Neural progenitor cell (in vitro differentiated cells): ENCODE results near the gene GDPD5. TPM values are rescaled to one million over a fixed set of nuclear protein-coding genes. Genes with fewer than 3 reads are reported as not detected.

ENCODE experiments used
- DNase-seq: peaks from one replicate; pipeline ENCODE4 v3.0.0-alpha.2; 2016; ENCODE audit warnings: low spot score
- H2AFZ ChIP-seq: fragments of 200-600 bp; sonication (generic); replicated peaks from 2 replicates; pipeline ENCODE4 v1.6.1; 2016; ENCODE audit warnings: antibody characterized with exemption
- H3F3A ChIP-seq: fragments of 200-600 bp; sonication (generic); 2 replicates; pipeline ENCODE4 v1.6.1; 2016; ENCODE audit warnings: antibody characterized with exemption, low read depth
- H3K27ac ChIP-seq: fragments of 200-600 bp; sonication (generic); 2 replicates; pipeline ENCODE4 v1.5.1; 2016; ENCODE audit warnings: mild to moderate bottlenecking
- H3K27me3 ChIP-seq: fragments of 200-600 bp; sonication (generic); 2 replicates; pipeline ENCODE4 v1.6.1; 2016; ENCODE audit warnings: mild to moderate bottlenecking, moderate library complexity
- H3K36me3 ChIP-seq: fragments of 200-600 bp; sonication (generic); 2 replicates; pipeline ENCODE4 v1.5.1; 2016
- H3K4me1 ChIP-seq: fragments of 200-600 bp; sonication (generic); 2 replicates; pipeline ENCODE4 v1.6.1; 2016; ENCODE audit warnings: mixed run types
- H3K4me2 ChIP-seq: fragments of 200-600 bp; sonication (generic); 2 replicates; pipeline ENCODE4 v1.6.1; 2016
- H3K4me3 ChIP-seq: fragments of 200-600 bp; sonication (generic); 2 replicates; pipeline ENCODE4 v1.5.1; 2016
- H3K79me2 ChIP-seq: fragments of 200-600 bp; sonication (generic); 2 replicates; pipeline ENCODE4 v1.6.1; 2016; ENCODE audit warnings: low read depth
- H3K9ac ChIP-seq: fragments of 200-600 bp; sonication (generic); 2 replicates; pipeline ENCODE4 v1.6.1; 2016
- H3K9me3 ChIP-seq: fragments of 200-600 bp; sonication (generic); 2 replicates; pipeline ENCODE4 v1.5.1; 2016; ENCODE audit warnings: low read depth
- H4K20me1 ChIP-seq: fragments of 200-600 bp; sonication (generic); 2 replicates; pipeline ENCODE4 v1.6.1; 2016; ENCODE audit warnings: low read depth
- H3K27ac Mint-ChIP-seq: 3 replicates; pipeline ENCODE4 v1.8.0; 2021; ENCODE audit warnings: mixed read lengths
- H3K27me3 Mint-ChIP-seq: 2 replicates; pipeline ENCODE4 v1.8.0; 2022; ENCODE audit warnings: low read depth, mild to moderate bottlenecking, inconsistent platforms, moderate library complexity, mixed read lengths; ENCODE audit not compliant: insufficient read depth
- H3K36me3 Mint-ChIP-seq: 3 replicates; pipeline ENCODE4 v1.8.0; 2021; ENCODE audit warnings: mixed read lengths
- H3K4me1 Mint-ChIP-seq: 3 replicates; pipeline ENCODE4 v1.8.0; 2021; ENCODE audit warnings: mixed read lengths
- H3K4me3 Mint-ChIP-seq: 3 replicates; pipeline ENCODE4 v1.8.0; 2021; ENCODE audit warnings: mild to moderate bottlenecking, moderate library complexity, mixed read lengths
- H3K9me3 Mint-ChIP-seq: 3 replicates; pipeline ENCODE4 v1.8.0; 2020; ENCODE audit warnings: mixed read lengths
- EZH2 ChIP-seq: fragments of 200-600 bp; sonication (generic); IDR thresholded peaks from 2 replicates; pipeline ENCODE4 v1.6.1; 2017; ENCODE audit warnings: antibody characterized with exemption, mild to moderate bottlenecking, moderate library complexity
- EZH2phosphoT487 ChIP-seq: fragments of 200-600 bp; sonication (generic); IDR thresholded peaks from 2 replicates; pipeline ENCODE4 v1.6.1; 2017; ENCODE audit warnings: antibody characterized with exemption
- total RNA-seq: library from RNA; depleted of rRNA; stranded (reverse); fragments of >200 nt; gene quantifications from 2 replicates; pipeline ENCODE4 v1.2.3, GENCODE V29; 2015; ENCODE audit warnings: low replicate concordance
- TF ChIP-seq, protein P1 (sequence below): fragments of 200-600 bp; sonication (generic); IDR thresholded peaks from 2 replicates; pipeline ENCODE4 v1.5.1; 2017; ENCODE audit warnings: antibody characterized with exemption, mild to moderate bottlenecking

The GDPD5 gene
- total RNA-seq, 1 donor from 2014 or later, result 11.3 TPM

DNA sequence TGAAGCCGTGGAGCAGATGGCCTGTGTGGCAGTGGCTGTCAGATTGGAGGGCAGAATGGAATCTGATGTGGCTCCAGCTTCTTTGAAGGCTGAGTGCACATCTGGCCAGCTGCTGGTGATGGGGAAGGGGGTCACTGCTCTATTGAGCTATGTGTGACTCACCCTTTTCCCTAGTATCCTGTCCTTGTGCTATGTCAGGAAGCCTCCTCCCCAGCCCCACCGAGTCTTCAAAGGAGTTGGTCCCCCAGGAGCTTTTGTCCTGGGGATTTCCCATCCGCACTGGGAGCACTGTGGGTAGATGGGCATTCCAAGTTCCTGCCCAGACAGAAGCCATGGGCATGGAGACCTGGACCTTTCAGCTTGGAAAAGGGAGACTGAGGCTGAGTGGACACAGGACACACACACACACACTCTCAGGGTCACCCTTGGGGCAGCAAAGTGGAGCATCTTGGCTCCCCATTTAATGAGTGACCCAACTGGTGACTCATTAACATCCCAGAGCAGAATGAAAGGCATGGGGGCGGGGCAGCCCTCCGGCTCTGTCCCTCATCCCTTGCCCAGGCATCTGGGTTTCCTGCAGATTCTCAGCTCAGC is 39.6 kb upstream of the GDPD5 start:
- no peak for TF ChIP-seq EZH2phosphoT487
- TF ChIP-seq EZH2, result no peak
- TF ChIP-seq, protein P1, sequence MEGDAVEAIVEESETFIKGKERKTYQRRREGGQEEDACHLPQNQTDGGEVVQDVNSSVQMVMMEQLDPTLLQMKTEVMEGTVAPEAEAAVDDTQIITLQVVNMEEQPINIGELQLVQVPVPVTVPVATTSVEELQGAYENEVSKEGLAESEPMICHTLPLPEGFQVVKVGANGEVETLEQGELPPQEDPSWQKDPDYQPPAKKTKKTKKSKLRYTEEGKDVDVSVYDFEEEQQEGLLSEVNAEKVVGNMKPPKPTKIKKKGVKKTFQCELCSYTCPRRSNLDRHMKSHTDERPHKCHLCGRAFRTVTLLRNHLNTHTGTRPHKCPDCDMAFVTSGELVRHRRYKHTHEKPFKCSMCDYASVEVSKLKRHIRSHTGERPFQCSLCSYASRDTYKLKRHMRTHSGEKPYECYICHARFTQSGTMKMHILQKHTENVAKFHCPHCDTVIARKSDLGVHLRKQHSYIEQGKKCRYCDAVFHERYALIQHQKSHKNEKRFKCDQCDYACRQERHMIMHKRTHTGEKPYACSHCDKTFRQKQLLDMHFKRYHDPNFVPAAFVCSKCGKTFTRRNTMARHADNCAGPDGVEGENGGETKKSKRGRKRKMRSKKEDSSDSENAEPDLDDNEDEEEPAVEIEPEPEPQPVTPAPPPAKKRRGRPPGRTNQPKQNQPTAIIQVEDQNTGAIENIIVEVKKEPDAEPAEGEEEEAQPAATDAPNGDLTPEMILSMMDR, result no peak
- Histone ChIP-seq H3K36me3 (no peaks in the 10 kb centered on the region), H2AFZ (no peak overlapping the region), H3F3A (peaks cover 41% of the 10 kb centered on the region), H3K4me3 (no peak overlapping the region), H3K27ac (no peak overlapping the region), H3K27me3 (no peaks in the 10 kb centered on the region), H3K9me3 (no peaks in the 10 kb centered on the region), H3K4me2 (peak overlapping the region; percentile 94), H3K9ac (no peak overlapping the region), H3K4me1 (peaks cover 33% of the 10 kb centered on the region), H4K20me1 (peaks cover 46% of the 10 kb centered on the region), H3K79me2 (peaks cover 81% of the 10 kb centered on the region)
- H3K27me3 Mint-ChIP-seq, result peaks cover 6% of the 10 kb centered on the region
- DNase-seq, result no peak
- H3K4me1 Mint-ChIP-seq, result peaks cover 46% of the 10 kb centered on the region
- H3K9me3 Mint-ChIP-seq, result no peaks in the 10 kb centered on the region
- H3K4me3 Mint-ChIP-seq, result peak overlapping the region; percentile 46
- H3K36me3 Mint-ChIP-seq, result peaks cover 19% of the 10 kb centered on the region
- peak overlapping the region; percentile 67 for H3K27ac Mint-ChIP-seq

DNA sequence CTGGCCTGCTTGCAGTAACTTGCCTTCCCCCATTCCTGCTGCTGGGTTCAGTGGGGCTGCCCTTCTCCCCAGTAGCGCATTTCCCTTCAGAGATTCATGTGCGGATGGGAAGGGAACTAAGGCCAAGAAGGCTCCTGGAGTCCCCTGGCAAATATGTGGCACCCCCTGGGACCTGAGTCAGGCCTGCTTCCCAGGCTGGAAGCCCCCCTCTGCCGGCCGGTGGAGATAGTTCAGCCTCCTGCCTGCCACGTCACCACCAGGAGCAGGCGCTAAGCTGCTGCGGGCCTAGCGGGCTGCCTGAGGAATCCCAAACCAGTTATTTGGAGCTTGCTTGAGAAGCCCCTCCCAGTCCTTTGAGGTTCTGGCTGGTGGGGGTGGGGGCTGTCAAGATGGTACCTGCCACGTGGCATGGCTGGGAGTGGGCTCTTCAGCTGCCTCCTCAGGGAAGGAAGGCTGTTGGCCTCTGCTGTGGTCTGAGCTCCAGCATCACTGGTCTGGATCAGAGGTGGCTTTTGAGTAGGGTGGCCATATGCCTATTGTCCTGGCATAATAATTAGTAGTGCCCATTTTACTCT is 38.3 kb upstream of the GDPD5 start:
- peaks cover 59% of the 10 kb centered on the region for H3K4me1 Mint-ChIP-seq
- no peaks in the 10 kb centered on the region for H3K27me3 ChIP-seq
- TF ChIP-seq EZH2phosphoT487 (no peak), EZH2 (no peak)
- TF ChIP-seq, protein P1, result peak; percentile 62
- no peak overlapping the region for H2AFZ ChIP-seq
- H3K4me1 ChIP-seq, result peaks cover 44% of the 10 kb centered on the region
- peaks cover 50% of the 10 kb centered on the region for H3F3A ChIP-seq
- H3K36me3 Mint-ChIP-seq, result peaks cover 16% of the 10 kb centered on the region
- H3K4me2 ChIP-seq, result peak overlapping the region; percentile 94
- peak overlapping the region; percentile 85 for H3K9ac ChIP-seq
- peak overlapping the region; percentile 99 for H3K27ac Mint-ChIP-seq
- peak overlapping the region; percentile 94 for H3K27ac ChIP-seq
- peaks cover 46% of the 10 kb centered on the region for H4K20me1 ChIP-seq
- H3K4me3 Mint-ChIP-seq, result peak overlapping the region; percentile 95
- H3K9me3 ChIP-seq, result no peaks in the 10 kb centered on the region
- H3K36me3 ChIP-seq, result no peaks in the 10 kb centered on the region
- peak; percentile 91 for DNase-seq
- H3K27me3 Mint-ChIP-seq, result peaks cover 6% of the 10 kb centered on the region
- peak overlapping the region; percentile 77 for H3K4me3 ChIP-seq
- H3K9me3 Mint-ChIP-seq, result no peaks in the 10 kb centered on the region
- peaks cover 70% of the 10 kb centered on the region for H3K79me2 ChIP-seq

DNA sequence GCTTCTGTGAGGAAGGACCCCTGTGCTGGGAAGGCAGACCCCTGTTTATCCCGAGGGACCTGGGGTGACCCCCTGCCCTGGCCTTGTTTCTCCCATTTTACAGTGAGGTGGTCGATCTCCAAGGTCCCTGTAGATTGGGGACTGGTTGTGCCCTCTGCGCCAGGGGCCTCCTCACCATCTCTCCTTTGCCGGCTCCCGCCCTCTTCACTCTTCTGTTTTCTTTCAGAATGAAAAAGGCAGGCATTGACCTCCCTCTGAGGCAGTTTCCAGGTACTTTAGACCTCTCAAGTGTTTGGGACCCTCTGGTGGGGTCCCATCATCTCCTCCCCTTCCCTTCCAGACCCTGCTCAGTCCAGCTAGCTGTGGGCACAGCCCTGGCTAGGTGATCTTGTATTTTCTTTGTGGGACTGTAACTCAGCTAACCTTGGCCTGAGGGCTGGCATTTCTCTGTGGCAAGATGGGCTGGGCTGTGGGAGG is 37.8 kb upstream of the GDPD5 start:
- Mint-ChIP-seq H3K9me3 (no peaks in the 10 kb centered on the region), H3K27ac (peak overlapping the region; percentile 99), H3K27me3 (peaks cover 9% of the 10 kb centered on the region), H3K4me3 (peak overlapping the region; percentile 95), H3K4me1 (peaks cover 63% of the 10 kb centered on the region), H3K36me3 (peaks cover 11% of the 10 kb centered on the region)
- Histone ChIP-seq H3K4me1 (peaks cover 46% of the 10 kb centered on the region), H2AFZ (no peak overlapping the region), H3K4me2 (peak overlapping the region; percentile 94), H3F3A (peaks cover 56% of the 10 kb centered on the region), H3K9me3 (no peaks in the 10 kb centered on the region), H3K27ac (peak overlapping the region; percentile 94), H3K79me2 (peaks cover 65% of the 10 kb centered on the region), H3K36me3 (no peaks in the 10 kb centered on the region), H3K4me3 (peak overlapping the region; percentile 77), H3K9ac (peak overlapping the region; percentile 85), H3K27me3 (no peaks in the 10 kb centered on the region), H4K20me1 (peaks cover 45% of the 10 kb centered on the region)
- TF ChIP-seq, protein P1, result no peak
- TF ChIP-seq EZH2 (no peak), EZH2phosphoT487 (no peak)
- no peak for DNase-seq
